ENCODE data around the gene CLEC16A.

The CLEC16A gene

DNA sequence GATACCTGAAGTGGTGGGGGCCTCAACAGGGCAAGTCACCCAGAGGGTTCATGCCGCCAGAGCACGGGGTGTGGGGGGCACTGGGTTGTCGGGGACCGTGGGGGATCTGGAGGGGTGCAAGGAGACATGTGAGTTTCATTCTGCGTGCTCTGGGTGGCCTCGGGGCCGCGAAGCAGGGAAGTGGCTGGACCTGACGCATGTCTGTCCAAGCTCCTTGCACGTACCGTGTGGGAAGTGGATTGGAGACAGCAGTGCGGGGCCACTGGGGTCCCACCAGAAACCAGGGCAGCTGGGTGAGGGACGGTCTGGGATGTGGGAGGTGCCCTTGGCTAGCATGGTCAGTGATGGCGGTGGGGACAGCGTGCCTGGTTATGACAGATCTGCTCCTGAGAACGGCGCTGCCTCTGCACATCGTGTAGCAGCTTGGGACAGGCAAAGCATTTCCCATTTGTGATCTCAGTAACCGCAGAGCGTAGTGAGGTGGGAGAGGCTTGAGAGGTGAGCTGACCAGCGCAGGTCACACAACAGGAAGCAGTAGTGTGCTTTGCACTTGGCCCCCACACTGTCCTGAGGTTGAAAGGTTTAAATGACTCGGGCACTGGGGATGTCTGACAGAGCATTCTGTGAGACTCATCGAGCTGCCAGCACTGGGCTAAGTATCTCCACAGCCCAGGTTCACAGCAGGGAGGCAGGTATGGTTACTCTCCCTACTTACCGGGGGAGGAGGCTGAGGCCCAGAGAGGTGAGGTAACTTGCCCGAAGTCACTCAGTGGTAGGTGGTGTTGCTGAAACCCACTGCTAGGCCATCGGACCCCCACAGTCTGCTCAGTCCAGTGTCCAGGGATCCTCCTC is 197.3 kb downstream of the CLEC16A start:
- DNase-seq (ENCODE audit: low read depth in 3 of 3): no peak

DNA sequence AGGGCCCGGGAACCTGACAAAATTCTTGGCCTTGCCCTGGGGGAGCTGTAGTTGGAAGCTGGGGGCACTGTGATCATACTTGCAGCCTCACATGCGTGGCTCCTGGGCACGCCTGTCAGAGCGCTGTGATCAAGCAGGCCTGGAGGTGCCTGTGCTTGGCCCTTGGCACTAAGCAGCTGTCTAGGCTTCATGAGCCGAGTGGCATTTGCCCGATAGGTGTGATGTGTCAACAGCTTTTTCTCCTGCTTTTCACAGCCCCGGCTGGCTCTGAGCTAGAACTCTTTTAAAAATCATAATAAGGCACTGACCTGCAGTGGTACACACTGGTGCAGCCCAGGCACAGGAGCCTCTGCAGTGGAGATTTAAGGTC is 197.9 kb downstream of the CLEC16A start:
- DNase-seq (ENCODE audit: low read depth in 3 of 3): no peak

DNA sequence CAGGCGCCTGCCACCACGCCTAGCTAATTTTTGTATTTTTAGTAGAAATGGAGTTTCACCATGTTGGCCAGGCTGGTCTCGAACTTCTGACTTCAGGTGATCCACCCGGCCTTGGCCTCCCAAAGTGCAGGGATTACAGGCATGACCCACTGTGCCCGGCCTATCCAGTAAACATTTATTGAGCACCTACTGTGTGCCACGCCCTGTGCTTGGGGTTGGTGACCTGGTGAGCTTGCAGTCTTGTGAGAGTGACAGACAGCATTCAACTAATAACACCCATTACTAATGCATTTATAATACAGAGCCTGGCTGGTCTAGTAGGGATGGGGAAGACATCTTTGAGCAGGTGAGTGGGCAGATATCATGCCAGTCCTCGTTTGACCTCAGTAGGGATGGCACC is 198.6 kb downstream of the CLEC16A start:
- DNase-seq (ENCODE audit: low read depth in 3 of 3): no peak

DNA sequence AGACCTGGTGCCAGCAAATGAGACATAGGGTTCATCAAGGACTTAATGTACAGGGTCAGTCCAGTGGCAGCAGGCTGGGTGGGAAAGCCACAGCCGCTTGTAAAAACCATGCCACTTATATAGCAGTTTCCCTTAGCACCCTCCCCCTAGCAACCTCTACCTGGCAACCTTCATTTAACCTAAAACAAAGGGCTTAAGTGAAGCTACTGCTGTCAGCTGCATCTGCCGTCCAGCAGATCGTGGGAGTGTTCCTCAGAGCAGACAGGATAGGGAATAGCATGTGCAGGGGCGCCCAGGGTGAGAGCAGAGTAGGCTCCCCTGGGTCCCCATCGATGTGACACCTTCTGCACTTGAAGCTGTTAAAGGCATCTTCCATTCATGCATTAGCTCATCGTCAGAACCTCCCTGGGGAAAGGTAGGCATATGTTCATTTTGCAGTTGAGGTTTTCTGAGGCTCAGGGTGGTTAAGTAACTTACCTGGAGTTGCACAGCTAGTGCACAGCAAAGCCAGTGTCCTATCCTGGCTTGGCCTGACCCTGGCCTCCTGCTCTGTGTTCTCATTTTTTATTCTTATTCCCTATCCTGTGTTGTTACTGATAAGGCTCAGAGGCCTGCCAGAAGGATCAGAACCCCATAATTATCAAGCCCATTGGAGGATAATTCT is 199.1 kb downstream of the CLEC16A start:
- no peak for DNase-seq (ENCODE audit: low read depth in 3 of 3)

DNA sequence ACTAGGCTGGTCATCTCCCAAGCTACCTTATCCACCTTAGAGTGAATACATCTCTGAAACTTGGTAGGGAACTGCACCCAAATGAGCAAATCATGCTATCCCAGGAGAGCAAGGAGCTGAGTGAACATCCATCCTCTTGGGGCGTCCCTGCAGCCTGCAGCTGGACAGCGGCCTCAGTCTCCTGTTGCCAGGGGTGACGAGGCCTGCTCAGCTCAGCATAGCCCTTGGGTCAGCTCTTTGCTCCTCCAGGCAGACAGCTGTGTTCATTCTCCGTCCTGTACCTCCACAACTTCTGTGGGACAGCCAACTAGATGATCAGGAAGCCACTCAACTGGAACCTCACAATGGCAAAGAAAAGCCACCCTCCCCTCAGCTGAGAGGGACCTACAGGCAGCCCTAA is 199.8 kb downstream of the CLEC16A start:
- DNase-seq (ENCODE audit: low read depth in 3 of 3): no peak

DNA sequence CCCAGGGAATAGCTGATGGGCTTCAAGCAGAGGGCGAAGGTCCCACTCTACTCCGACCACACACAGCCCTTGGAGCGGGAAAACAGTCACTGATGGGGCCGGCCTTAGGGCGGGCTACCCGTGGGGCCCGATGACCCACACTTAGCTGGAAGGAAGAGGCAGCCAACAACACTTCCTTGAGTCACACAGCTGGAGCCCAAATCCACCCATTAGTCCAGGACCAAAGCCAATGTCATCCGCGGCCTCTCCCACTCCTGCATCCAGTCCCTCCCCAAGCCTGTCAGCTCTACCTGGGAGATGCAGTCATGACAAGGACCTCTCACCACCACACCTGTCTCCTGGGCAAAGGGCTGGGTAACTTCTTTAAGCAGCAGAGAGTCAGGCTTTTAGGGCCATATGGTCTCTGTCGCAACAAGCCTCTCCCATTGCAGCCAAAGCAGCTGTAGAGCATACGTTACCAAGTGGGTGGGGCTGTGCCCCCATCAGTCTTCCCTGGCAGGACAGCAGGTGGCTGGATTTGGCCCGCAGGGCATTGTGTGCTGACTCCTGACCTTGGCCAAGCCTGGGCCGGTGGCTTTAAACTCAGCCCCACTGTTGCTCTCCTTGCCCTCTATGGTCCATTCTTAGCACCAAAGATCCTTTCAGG is 200.9 kb downstream of the CLEC16A start:
- DNase-seq (ENCODE audit: low read depth in 3 of 3): no peak

DNA sequence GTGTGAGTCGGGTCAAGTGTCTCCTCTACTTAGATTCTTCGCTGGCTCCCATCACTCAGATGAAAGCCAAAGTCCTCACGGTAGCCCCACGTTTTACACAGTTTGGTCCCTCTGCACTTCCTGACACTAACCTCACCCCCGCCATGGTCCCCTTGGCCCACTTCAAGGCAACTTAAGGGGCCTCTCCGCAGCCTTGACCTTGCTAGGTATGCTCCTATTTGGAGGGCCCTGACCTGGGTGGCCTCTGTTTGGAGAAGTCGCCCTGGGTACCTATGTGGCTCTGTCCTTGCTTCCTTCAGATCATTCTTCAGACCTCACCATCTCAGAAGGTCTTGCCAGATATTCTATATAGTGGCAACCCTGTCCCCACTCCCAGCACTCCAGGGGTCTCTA is 201.5 kb downstream of the CLEC16A start:
- DNase-seq (ENCODE audit: low read depth in 3 of 3): no peak

DNA sequence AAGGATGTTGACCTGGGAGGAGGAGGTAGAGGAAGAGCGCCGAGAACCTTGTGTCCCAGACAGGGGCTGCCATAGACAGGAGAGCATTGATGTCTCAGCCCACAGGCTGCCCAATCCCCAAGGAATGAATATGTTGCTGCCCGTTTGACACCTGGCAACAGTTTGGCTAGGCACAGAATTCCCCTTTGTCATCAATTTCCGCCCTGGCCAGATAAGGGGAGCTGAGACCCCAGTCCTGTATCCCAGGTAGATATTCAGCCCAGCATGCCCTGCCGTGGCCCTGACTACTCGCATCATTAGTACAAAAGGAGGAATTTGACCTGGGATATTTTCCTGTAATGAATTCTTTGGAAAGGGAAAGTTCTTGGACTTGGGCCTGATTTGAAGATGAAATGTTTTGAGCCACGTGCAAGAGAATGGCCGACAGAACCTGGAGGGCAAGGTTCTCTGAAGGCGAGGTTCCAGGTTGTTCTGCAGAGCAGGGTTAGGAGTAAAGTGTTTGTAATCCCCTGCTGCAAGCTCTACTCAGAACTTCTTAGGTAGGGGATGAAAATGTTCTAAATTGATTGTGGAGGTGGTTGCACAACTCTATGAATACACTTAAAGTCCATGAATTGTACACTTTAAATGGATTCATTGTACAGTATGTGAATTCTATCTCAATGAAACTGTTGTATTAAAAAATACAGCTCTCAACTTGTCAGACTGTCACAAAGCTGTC is 202.8 kb downstream of the CLEC16A start:
- no peak for DNase-seq (ENCODE audit: low read depth in 3 of 3)

DNA sequence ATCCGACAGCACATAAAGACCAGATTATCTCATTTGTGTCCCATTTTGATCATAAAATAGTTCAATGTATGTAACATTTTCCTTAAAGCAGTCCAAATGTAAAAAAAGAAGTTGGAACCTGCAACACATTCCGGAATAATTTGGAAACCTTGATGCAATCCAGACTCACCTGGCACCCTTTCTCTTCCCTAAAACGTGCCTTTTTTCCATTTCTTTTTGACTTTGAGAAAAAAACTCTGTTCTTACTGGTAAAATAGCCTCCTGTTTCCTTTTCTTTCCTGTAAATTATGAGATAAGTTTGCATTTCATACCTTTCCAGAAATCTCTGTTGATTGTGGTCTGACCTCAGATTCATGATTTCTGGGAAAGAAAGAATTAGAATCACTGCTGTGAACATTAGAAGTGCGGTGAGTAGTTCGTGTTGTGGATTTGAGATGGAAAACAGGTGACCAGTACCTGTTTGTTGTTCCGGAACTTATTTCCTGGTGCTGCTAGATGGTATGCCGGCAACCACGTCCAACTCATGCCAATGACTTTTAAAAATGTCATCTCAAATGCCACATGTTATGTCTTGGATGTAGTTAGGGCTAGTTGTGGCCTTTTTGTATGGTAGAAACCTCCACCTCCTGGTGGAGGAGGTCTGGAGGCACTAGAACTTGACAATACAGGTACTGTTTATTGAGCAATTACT is 203.5 kb downstream of the CLEC16A start:
- no peak for DNase-seq (ENCODE audit: low read depth in 3 of 3)

DNA sequence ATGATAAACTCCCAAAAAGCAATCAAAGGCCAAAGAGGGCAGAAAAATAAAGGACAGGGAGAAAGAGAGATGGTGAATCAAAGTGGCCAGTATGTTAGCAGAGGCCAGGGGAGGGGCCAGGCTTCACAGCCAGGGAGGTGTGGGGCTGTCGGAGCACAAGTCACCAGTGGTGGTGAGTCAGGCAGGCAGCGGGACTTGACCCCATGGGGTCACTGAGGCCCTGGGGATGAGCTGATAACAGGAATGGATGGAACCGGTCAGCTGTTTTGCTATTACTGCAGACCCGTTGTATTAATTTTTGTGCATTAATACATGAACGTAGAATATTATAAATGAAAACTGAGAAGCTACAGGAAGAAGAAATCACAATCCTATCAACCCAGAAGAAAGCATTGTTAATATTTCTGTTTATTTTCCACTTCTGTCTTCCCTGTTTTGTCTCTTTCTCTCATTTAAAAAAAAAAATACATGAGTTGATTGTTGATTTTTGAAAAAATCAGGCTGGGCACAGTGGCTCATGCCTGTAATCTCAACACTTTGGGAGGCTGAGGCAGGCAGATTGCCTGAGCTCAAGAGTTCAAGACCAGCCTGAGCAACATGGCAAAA is 204.8 kb downstream of the CLEC16A start:
- DNase-seq (ENCODE audit: low read depth in 3 of 3): no peak

DNA sequence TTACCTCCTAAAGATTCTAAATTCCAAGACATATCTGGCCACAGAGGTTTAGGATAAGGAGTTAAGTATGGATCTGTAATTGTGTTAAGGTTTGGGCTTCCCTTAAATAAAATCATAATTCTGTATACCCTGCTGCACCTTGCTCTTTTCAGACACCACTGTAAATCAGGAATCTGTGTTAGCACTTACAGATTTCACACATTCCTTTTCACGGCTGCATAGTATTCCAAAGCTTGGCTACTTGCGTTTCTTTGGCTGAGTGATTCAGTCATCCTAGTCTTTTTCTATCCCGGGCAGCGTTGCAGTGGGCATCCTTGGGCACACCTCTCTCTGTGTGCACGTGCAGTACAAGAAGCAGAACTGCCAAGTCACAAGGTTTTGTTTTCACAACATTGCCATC is 205.8 kb downstream of the CLEC16A start:
- no peak for DNase-seq (ENCODE audit: low read depth in 3 of 3)

DNA sequence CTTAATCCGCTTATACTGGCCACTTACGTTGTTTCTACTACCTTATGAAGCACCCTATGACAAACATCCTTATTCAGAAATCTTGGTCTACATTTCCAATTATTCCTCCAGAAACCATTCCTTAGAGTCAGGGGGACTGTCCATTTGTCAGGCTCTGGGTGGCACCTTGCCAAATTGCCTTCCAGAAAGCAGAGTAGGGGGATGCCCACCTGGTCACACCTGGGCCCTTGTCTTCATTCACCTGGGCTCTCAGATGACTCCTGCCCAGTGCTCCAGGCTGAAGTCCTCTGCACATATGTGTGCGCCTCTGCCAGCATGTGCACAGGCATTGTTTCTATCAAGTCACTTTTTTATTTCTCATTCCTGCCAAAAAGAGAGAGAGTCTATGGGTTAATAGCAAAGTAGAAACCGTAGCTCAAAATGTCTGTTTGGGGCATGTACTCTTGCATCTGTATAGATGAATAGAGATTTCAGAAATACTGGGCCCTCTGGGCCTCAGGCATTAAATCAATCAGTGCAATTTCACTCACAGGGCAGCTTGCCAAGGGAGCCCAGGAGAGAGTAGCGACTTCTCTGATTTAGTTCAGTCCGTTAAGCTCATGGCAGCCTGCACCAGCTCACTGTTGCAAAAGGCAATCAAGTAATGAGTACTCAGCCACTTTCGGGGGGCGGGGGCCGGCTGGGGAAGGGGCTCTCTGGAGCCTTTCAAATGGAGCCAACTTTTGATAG is 207.0 kb downstream of the CLEC16A start:
- DNase-seq (ENCODE audit: low read depth in 3 of 3): no peak

DNA sequence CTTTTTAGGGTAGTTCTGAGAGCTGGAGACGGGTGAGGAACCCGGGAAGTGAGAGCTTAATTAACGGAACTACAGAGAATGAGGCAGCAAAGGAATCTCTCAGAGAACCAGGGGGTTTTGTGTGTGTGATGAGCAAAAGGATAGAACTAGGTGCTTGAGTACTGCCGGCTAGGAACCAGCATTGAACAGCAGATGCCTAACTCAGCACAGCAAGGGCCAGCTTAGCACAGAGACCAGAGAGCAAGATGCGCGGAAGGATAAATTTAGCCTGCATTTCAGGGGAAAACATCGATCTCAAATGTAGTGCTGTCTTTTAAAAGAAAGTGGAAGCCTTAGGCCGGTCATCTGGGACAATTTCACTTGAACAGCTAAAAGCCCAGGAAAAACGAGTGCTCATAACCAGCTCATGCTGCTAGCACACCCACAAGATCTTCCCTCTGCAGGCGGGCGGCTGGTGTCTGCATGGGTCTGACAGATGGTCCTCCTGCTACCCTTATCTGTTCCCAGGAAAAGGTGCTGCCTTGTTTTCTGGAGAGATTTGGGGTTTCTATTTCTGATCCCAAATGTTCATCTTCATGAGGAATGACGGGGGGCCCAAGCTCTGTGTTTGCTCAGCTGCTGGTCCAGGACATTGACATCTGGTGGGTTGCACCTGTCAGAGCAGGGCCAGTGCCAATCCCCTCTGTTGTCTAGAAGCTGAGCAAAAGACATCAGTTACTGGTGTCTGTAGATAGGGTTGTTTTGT is 207.7 kb downstream of the CLEC16A start:
- no peak for DNase-seq (ENCODE audit: low read depth in 3 of 3)

DNA sequence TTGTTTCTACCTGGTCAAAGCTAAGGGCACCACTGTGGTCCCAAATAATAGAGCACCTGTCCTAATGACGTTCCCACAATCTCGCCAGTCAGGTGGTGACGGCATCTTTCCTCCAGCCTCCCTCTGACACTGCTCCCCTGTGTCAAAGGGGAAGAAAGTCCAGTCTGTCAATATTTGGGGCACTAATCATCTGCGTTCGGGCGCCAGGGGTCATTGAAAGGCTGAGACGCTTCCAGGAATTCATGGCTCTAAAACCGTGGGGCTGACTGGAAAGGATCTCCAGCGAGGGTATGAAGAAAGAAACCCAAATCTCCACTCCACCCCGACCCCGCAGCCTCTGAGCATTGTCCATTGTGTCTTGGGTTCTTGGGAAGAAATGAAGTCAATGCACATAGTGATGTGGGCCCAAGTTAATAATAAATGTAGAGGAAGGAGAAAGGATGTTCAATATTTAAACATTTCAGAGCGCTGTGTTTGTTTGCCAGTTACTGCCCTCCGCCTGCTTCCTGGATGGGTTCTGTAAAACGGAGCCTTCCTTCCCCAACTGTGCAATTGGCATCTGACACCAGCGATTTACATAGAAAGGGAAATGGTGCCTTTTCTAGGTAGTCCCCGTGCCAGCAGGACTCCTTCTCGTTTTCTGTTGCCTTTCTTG is 208.4 kb downstream of the CLEC16A start:
- no peak for DNase-seq (ENCODE audit: low read depth in 3 of 3)

DNA sequence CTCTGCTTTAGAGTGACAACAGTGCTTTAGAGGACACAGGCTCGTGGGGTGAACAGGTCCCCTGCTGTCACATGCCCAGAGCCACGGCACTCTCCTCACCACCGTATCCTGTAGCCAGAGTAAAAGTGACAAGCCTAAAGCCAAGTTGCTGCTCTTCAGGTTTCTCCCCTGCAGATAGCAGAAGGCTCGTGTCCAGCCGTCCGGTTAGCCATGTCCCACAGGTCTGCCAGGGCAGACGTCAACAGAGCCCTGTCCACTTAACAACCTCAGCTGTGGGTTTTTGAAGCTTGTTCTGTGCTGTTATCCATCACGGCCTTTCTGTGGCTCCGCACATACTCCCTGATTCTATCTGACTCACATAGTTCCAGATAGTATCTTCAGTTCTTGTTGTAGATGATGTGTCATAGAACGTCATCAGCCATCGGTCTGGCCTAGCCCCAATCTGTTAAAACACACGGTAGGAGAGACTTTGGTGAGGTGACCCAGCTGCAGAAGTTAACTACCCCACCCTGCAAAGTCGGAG is 211.0 kb downstream of the CLEC16A start:
- no peak for DNase-seq (ENCODE audit: low read depth in 3 of 3)

DNA sequence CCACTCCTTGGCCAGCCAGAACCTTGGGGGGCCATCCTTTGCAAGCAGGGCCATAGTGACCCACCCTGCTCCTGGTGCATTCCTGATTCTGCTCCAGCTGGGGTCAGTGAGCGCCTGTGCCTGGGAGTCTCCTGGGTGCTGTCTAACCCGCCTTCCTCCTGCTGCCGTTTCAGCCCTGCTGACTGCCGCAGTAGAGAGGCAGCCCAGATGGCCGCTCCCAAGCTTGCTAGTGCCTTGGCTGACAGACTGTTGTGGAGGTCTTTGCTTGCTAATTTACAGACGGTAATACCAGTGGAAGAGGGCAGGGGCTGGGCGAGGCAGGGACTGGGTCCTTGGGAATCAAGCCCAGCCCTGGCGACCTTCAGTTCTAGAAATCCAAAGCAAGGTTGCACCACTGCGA is 212.0 kb downstream of the CLEC16A start:
- DNase-seq (ENCODE audit: low read depth in 3 of 3): no peak

DNA sequence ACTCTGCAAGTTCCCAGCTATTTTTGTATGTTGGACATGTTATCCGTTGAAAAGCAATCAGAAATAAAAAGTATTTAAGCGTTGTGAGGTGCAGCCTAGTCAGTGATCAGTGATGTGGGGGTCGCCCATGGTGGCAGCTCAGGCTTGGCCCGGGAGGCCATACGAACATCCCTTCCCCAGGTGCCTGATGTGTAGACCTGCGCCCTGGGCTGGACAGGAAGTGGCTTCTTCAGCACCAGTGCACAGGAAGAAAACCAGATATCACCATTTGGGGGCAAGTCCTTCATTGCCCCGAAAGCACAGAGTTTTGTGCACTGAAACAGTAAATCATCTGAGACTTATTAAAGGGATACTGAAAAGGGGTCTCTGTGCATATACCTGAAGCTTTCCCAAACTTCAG is 212.8 kb downstream of the CLEC16A start:
- no peak for DNase-seq (ENCODE audit: low read depth in 3 of 3)

DNA sequence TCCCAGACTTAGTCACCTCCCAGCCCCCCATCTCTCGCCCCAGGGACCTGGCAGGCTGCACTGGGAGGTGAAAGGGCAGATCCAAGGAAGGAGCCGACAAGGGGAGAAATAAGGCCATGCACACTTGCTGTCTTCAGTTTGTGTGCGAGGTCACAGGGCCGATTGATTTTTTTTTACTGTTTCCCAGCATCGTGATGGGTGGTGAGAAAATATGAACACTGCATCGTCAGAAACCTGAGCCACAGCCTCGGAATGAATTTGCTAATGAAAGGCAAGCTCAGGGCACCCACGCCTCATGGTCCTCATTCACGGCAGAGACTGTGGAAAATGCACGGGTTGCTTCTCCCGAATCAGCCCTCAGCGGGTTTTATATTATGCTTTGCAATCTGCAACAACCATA is 213.7 kb downstream of the CLEC16A start:
- no peak for DNase-seq (ENCODE audit: low read depth in 3 of 3)

DNA sequence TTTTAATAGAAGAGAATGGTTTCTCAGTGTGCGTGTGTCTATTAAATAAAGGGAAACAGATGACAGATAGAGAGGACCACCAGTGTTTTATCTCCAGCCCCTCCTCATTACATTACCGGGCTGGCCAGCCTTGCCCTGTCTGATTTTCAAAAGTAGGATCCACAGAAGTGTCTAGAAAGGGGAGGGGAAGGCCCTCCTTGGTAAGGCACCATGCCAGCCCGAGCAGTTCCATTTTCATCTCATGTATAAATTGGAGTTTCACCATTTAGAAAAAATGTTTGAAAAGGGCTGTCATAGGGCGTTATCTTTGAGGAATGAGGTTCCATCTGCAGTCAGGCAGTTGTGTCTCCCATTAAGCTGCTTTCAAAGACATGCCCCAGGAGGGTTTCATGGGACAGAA is 214.9 kb downstream of the CLEC16A start:
- DNase-seq (ENCODE audit: low read depth in 3 of 3): no peak

Data from stimulated activated CD4-positive, alpha-beta T cell treated with anti-CD3 and anti-CD28 coated beads, TNF-alpha, amount 100 ng/mL, for 48 hours (primary cell).